Measurements from ENCODE around the gene PADI2. TPM values are rescaled to one million over a fixed set of nuclear protein-coding genes. Genes with fewer than 3 reads are reported as not detected.
A peak's percentile ranks its signal among the peaks of the same experiment; 100 is the strongest.

PADI2 gene
- total RNA-seq, 4 donors from 2014 or later: 156 to 176 (median 171) TPM

DNA sequence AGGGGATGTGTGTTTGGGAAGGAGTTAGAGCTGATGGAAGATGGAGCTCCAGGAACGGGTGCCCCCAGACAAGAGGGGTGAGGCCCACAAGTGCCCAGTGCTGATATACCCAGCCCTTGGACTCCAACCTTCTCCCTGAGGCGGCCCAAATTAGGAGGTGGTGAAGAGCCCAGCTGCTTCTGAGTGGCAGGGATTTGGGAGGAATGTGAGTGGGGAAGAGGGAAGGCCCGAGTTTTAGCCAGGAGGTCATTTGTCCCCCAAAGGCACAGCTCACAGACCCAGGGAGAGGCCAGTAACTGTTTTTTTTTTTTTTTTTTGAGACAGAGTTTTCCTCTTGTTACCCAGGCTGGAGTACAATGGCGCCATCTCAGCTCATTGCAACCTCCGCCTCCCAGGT is 1.2 kb upstream of the PADI2 start:
- Histone ChIP-seq H3K36me3 (no peaks in the 10 kb centered on the region), H3K27ac (peak overlapping the region in 2 of 4 donors; percentile 92 to 94), H3K27me3 (no peaks in the 10 kb centered on the region), H3K4me3 (no peak overlapping the region), H3K9me3 (no peaks in the 10 kb centered on the region), H3K4me1 (peaks cover 43 to 61% of the 10 kb centered on the region in 2 donors)
- intact Hi-C loops (cut with DNase I; ENCODE audit: low total_unique reads): loop anchor here (10.0 kb wide), 1 partner anchor 314 kb away; the partner anchor contains the start of gene RCC2
- TF ChIP-seq POLR2A (IDR thresholded peaks at IDR 0.05): no peak
- TF ChIP-seq, protein P1, sequence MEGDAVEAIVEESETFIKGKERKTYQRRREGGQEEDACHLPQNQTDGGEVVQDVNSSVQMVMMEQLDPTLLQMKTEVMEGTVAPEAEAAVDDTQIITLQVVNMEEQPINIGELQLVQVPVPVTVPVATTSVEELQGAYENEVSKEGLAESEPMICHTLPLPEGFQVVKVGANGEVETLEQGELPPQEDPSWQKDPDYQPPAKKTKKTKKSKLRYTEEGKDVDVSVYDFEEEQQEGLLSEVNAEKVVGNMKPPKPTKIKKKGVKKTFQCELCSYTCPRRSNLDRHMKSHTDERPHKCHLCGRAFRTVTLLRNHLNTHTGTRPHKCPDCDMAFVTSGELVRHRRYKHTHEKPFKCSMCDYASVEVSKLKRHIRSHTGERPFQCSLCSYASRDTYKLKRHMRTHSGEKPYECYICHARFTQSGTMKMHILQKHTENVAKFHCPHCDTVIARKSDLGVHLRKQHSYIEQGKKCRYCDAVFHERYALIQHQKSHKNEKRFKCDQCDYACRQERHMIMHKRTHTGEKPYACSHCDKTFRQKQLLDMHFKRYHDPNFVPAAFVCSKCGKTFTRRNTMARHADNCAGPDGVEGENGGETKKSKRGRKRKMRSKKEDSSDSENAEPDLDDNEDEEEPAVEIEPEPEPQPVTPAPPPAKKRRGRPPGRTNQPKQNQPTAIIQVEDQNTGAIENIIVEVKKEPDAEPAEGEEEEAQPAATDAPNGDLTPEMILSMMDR (IDR thresholded peaks at IDR 0.05 in 4 of 5, conservative IDR thresholded peaks at IDR 0.05 in 1 of 5): no peak
- no peak for ATAC-seq
- DNase-seq: no peak
- in situ Hi-C loops (cut with MboI; ENCODE audit: low sequenced_read_pairs in 4 of 4): loop anchor here in 3 of 4 donors (5.0 to 10.0 kb wide), 3 partner anchors 56 to 214 kb away; no protein-coding TSS in a partner anchor

DNA sequence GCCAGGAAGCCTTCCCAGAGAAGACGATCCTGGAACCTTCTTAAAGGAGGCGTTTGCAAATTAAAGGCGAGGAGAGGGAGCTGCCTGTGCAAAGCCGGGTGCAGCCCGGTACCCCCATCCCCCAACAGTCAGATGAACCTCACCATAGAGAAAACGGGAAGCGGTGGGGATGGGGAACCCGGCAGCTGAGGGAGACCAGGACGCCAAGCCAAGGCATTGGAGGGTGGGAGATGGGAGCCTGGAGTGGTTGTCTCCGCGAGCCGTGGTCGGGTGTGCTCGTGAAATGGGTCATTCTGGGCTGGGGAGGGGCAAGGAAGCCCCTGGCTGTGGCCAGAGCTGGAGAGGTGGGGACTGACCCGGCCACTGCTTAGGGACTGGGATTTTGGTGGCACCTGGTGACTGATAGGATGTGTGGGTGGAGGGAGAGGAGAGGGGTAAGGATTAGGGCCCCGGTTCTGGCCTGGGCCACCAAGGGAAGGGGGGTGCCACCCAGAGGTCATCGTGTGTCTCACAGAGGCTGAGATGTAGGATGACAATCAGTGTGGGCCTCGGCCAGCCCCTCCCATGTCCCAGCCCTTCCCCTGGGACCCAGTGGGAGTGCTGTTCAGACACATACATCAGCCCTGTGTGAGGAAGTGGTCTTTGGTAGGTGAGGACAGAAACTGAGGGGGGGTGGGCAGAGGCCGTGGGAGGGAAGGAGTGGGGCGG is 676 bp upstream of the PADI2 start:
- in situ Hi-C loops (cut with MboI; ENCODE audit: low sequenced_read_pairs in 4 of 4): loop anchor here in 3 of 4 donors (5.0 to 10.0 kb wide), 3 partner anchors 55 to 215 kb away; no protein-coding TSS in a partner anchor
- TF ChIP-seq, protein P1 (IDR thresholded peaks at IDR 0.05 in 4 of 5, conservative IDR thresholded peaks at IDR 0.05 in 1 of 5): no peak
- no peak for TF ChIP-seq POLR2A (IDR thresholded peaks at IDR 0.05)

DNA sequence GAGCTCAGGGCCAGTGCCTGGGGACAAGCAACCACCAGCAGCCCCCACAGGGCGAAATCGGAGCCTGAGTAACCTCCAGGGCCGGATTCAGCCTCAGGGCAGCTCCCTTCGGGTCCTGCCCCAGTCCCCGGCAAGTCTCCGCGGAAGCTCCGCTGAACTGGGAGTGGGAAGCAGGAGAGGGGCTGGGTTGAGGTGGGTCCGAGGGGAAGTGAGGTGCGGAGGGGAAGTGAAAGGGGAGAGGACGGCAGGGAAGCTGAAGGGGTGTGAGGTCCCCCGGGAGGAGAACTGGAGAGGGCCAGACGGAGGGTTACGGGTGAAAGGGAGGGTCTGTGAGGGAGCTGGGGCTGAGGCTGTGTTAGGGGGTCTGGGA is 560 bp downstream of the PADI2 start:
- Histone ChIP-seq H3K36me3 (no peaks in the 10 kb centered on the region), H3K27ac (peak overlapping the region; percentile 94 to 98 (median 96)), H3K9me3 (no peaks in the 10 kb centered on the region), H3K27me3 (no peaks in the 10 kb centered on the region), H3K4me3 (peak overlapping the region; percentile 60 to 77 (median 64)), H3K4me1 (peaks cover 60 to 75% of the 10 kb centered on the region in 2 donors)
- TF ChIP-seq, protein P1 (IDR thresholded peaks at IDR 0.05 in 4 of 5, conservative IDR thresholded peaks at IDR 0.05 in 1 of 5): no peak
- no peak for TF ChIP-seq POLR2A (IDR thresholded peaks at IDR 0.05)
- in situ Hi-C loops (cut with MboI; ENCODE audit: low sequenced_read_pairs in 4 of 4) (no loop called here), intact Hi-C loops (cut with DNase I; ENCODE audit: low total_unique reads) (loop anchor here (10.0 kb wide), 1 partner anchor 1104 kb away; the partner anchor contains the start of gene HSPB7)
- ATAC-seq (no peak), DNase-seq (no peak)

More for the DNA sequence above, 676 bp upstream of the PADI2 start:
- ATAC-seq (no peak), DNase-seq (no peak)
- intact Hi-C loops (cut with DNase I; ENCODE audit: low total_unique reads): loop anchor here (10.0 kb wide), 2 partner anchors 315 to 1105 kb away; partner anchors contain the start of genes HSPB7 and RCC2
- H3K27ac ChIP-seq: peak overlapping the region; percentile 94 to 98 (median 96)
- peaks cover 49 to 67% of the 10 kb centered on the region in 2 donors for H3K4me1 ChIP-seq
- peak overlapping the region in 3 of 4 donors; percentile 60 to 77 (median 66) for H3K4me3 ChIP-seq
- no peaks in the 10 kb centered on the region for H3K9me3 ChIP-seq
- H3K27me3 ChIP-seq: no peaks in the 10 kb centered on the region
- H3K36me3 ChIP-seq: no peaks in the 10 kb centered on the region

DNA sequence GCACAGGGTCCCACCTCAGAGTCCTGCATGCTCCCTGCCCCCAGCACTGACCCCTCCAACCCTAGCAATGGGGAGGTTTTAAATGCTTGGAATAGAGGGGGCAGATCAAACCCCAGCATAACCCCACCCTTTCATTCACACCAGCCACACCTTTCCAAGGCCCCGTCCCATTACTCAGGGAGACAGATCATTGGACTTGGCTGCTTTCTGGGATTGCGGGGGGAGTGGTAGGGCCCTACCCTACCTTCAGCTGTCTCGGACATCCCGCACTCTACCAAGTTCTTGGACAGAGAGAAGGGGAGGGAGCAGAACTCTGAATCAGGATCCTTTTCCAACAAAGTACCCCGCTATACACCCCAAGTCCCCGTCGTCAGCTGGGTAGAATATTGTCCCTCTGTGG is 983 bp downstream of the PADI2 start:
- no peaks in the 10 kb centered on the region for H3K9me3 ChIP-seq
- intact Hi-C loops (cut with DNase I; ENCODE audit: low total_unique reads): loop anchor here (10.0 kb wide), 1 partner anchor 1103 kb away; the partner anchor contains the start of gene HSPB7
- H3K36me3 ChIP-seq: no peaks in the 10 kb centered on the region
- peak overlapping the region; percentile 94 to 98 (median 96) for H3K27ac ChIP-seq
- ATAC-seq: peak; percentile 9 to 13
- H3K4me3 ChIP-seq: peak overlapping the region; percentile 60 to 77 (median 64)
- in situ Hi-C loops (cut with MboI; ENCODE audit: low sequenced_read_pairs in 4 of 4): no loop called here
- H3K27me3 ChIP-seq: no peaks in the 10 kb centered on the region
- peak in 1 of 2 donors; percentile 58 for DNase-seq
- peaks cover 64 to 79% of the 10 kb centered on the region in 2 donors for H3K4me1 ChIP-seq
- TF ChIP-seq, protein P1 (IDR thresholded peaks at IDR 0.05 in 4 of 5, conservative IDR thresholded peaks at IDR 0.05 in 1 of 5): no peak
- no peak for TF ChIP-seq POLR2A (IDR thresholded peaks at IDR 0.05)

All from gastrocnemius medialis (tissue), 4 donors.